Measurements from ENCODE around the gene CHD5.

- TF ChIP-seq CTCF (IDR thresholded peaks at IDR 0.05; ENCODE audit: borderline replicate concordance, extremely low read depth, low read length, poor library complexity, severe bottlenecking) (no peak), EZH2 (IDR thresholded peaks at IDR 0.05; ENCODE audit: borderline replicate concordance, low read depth, low read length, severe bottlenecking) (no peak)
These were observed 105.8 kb downstream of the CHD5 start for GRCh38 chr1:6074192-6074901.

All from DND-41 (cell line).